Measurements from ENCODE around the gene COL5A2. TPM values are rescaled to one million over a fixed set of nuclear protein-coding genes. Genes with fewer than 3 reads are reported as not detected.

COL5A2 gene
- 12.8 and 15.2 TPM in 2 replicates for total RNA-seq (2014; rRNA removed; shearing (Covaris generic))

DNA sequence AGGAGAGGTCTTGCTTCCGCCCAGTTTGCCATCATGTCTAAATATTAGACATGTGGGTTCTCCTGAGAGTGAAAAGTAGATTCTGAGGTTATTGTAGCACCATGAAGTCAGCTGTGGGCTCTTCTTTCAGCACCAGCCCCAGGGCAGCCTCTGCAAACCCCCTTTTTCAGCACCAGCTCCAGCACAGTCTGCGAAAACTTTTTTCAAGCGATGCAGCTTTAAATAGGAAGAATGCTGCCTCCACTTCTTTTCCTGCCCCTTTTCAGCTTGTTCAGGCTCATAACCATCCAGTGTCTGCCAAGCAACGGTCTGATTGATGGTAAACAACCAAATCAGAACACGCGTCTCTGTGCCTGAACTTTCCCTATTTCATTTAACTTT lies at the start of gene COL5A2:
Gene COL5A2 (minus strand): TSS at position 192 of the 381 bp plus-strand sequence. CDS start 157 bp downstream, at position 35.
- no peak for DNase-seq (ENCODE audit: low spot score)

DNA sequence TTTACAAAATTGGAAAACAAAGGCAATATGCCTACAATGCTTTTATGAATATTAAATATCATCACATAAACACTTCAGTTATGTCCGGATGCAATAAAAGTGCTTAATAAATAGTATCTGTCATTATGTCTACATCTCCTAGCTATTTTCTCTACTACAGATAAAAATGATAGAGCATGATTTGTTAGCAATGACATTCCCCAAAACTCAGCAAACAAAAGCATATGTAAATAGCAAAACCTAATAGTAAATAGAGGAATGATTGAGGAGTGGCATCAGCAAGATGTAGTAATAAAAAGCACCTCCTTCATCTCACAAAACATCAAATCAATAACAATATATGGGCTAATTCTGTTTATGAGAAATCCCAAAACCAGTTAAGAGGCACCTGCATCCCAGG lies 46.5 kb upstream of the COL5A2 start:
- in situ Hi-C loops (cut with HindIII; ENCODE audit: low sequenced_read_pairs), result no loop called here
- DNase-seq (ENCODE audit: low spot score), result no peak

More for the DNA sequence above, at the start of gene COL5A2:
- in situ Hi-C loops (cut with HindIII; ENCODE audit: low sequenced_read_pairs), result no loop called here

DNA sequence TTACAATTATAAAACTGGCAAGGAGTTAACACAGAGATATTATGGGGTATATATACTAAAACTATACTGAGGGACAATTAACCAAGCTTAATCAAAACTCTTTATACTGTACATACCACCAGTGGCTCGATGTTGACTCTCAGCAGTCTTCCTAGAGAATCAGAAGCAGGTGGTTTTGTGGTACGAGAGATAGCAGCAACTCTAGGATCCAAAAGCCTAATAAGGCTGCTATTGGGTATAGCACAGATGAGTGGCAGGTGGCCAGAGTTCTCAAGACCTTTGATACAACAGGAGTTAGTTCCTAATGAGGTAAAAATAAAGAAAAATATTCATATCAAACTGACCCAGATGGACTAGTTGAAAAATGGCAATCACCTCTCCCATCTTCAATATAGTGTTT lies 45.5 kb upstream of the COL5A2 start:
- no peak for DNase-seq (ENCODE audit: low spot score)
- in situ Hi-C loops (cut with HindIII; ENCODE audit: low sequenced_read_pairs), result no loop called here

DNA sequence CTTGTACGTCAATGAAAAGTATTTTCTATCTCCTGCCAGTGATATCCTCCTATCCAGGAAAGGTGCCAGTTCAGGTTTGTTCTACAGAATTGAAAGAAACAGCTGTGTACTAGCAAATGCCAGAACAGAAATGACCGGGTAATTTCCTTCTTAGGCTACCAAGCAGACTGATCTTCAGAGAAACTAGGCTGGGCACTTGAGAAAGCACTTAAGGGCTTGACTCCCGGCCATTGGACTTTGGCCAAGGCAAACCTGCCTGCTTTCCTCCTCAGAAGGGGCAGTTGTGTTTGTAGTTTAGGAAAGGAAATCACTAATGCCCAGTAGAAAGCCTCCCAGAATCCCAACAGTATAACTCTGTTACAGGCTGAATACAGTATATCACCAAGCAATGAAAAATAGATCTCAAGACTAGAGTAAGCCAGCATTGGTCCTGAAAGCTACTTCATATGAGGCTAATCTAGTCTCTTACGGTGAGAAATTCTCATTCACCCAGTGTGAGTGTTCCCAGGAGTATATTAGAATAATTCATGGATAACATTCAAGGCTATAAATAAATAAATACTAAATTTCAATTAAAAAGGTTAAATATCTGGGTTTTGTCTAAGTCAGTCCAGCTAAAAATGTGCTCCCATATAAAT lies 43.0 kb upstream of the COL5A2 start:
- DNase-seq (ENCODE audit: low spot score), result no peak
- in situ Hi-C loops (cut with HindIII; ENCODE audit: low sequenced_read_pairs), result no loop called here

DNA sequence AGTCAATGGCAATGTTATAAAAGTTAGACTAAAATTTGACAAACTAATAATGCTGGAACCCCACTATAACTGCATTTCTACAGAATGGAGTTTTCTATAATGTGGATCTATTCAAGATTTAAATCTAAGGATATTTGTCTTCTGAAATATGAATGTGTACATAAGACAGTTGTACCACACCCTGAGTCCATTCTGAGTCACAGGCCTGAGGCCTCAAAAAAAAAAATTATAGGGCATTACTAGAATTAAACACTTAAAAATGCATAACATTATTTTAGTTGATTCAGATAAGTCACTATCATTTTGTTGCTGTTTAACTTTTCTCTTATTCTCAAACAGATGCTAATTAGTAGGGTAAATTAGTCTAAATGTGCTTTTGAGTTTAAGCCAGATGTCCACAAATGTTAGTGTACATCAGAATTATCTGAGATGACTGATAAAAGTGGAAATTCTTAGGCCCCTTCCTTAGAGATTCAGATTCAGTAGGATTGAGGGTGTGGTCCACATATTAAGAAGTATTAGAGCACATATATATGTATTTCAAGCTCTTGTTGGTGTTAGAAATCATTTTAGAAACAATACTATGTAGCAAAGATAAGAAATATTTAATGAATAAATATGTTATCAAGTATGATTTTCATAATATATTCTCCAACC lies 42.4 kb upstream of the COL5A2 start:
- in situ Hi-C loops (cut with HindIII; ENCODE audit: low sequenced_read_pairs), result no loop called here

DNA sequence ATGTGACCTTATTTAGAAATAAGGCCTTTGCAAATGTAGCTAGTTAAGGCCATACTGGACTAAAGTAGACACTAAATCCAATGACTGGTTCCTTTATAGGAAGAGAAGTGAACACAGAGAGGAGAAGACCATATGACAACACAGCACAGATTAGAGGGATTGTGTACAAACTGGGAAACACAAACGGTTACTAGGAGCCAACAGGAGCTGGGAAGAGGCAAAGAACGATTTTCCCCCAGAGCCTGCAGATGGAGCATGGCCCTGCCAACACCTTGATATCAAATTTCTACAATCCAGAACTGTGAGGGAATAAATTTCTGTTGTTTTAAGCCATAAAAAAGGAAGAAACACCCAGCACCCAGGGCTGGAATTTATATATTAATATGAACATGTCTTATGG lies 38.7 kb upstream of the COL5A2 start:
- in situ Hi-C loops (cut with HindIII; ENCODE audit: low sequenced_read_pairs), result no loop called here
- DNase-seq (ENCODE audit: low spot score), result no peak

More for the DNA sequence above, 42.4 kb upstream of the COL5A2 start:
- no peak for DNase-seq (ENCODE audit: low spot score)

DNA sequence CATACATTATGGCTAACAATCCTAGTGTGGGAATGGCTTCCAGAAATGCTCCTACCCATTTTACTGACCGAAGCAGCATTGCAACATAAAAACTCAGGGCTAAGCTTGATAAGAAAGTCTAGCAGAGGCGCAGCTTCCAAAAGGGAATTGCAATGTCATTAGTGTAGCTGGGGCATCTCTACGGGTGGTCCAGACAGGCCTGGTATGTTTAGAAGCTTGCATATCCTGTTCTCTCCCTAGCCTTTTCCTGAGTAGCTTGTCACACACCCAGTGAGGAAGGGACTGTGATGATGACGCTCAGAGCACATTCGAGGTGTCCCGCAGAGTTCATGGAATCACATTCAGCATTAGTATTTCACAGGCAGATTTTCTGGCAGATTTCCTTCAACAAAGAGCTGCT lies 38.0 kb upstream of the COL5A2 start:
- no peak for DNase-seq (ENCODE audit: low spot score)
- in situ Hi-C loops (cut with HindIII; ENCODE audit: low sequenced_read_pairs), result no loop called here

DNA sequence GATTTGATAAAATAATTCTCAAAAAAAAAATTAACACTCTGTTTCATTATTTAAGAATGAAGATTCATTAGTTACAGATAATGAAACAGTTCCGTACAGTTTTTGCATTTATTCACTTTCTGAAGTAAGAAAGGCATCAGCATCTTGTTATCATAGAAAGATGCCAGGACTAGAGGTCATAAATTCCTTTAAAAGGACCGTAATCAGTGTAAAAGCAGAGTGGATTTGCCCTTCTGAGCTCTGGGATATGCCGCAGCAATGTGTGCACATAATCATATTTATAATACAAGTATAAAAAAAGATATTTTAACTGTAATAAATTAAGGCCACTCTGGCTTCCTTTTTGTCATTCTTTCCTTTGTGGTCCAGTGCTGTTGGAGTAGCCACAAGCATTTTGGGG lies 37.5 kb upstream of the COL5A2 start:
- DNase-seq (ENCODE audit: low spot score), result no peak
- in situ Hi-C loops (cut with HindIII; ENCODE audit: low sequenced_read_pairs), result no loop called here

DNA sequence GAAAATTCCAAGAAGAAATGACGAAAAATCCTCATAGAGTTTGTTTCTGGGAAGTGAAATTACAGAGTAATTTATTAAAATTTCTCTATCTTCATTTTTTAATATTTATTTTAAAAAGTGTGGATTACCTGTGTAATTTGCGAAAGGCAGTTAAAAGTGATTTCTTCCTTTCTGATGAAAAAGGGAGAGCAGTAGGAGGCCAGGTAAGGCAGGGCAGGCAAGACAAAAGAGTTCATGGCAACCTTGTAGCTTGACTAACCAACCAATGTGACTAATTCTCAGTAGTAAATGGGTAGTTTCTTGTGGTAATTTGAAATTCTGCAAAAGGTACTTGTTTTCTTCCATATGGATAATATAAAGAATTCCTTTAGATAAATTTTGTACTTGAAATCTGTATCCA lies 34.9 kb upstream of the COL5A2 start:
- in situ Hi-C loops (cut with HindIII; ENCODE audit: low sequenced_read_pairs), result no loop called here
- no peak for DNase-seq (ENCODE audit: low spot score)

DNA sequence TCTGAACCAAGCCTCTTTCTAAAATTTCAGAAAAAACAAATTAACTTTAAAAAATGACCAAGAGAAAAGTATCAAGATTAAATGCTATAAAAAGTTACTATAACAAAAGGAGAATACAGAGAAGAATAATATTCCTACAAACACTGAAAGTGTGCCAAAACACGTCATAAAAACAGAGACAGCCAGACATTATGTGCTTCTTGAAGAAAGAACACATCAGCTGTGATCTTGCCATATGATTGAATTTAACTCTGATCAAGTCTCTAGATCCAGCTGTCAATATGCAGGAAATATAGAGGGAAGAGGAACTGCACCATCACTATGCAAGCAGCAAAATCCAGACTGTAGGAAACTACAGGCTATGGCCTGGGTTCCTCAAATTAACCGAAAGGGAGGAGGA lies 33.7 kb upstream of the COL5A2 start:
- DNase-seq (ENCODE audit: low spot score), result no peak
- in situ Hi-C loops (cut with HindIII; ENCODE audit: low sequenced_read_pairs), result no loop called here

DNA sequence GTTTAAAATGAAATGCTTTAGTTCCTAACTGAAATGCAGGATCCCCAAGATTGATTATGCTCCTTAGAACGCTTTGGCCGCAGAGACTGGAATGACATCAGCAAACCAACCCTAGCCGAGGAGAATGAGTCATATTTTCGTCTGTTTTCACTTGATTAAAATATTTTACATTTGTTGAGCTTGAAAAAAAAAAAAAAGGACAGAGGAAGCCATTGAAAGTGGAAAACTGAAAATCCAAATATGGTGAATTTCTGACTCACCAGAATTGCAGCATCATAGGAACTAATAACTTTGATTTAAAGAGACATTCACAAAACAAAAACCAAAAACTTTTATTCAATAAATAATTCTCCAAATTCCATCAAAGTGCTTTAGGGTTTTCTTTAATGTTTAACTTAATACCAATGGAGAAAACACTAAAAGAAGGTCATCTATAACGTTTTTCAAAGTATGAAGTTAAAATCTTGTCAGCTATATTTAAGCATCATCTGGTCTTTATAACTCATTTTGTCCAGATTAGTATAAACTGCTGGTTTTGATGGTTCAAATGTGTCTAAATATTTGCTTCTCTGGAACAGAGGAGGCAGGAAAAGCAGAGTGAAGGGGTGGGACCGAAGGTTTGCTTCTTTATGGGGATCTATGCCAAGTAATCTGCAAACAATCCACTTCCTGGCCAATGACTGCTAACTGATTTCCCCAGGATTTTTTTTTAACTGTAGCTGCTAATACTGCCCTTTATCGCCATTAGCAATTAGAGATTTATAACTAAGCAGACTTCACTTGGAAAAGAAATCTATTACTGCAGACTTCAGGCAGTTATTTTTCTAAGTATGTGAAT lies 30.9 kb upstream of the COL5A2 start:
- no peak for DNase-seq (ENCODE audit: low spot score)
- in situ Hi-C loops (cut with HindIII; ENCODE audit: low sequenced_read_pairs), result no loop called here

DNA sequence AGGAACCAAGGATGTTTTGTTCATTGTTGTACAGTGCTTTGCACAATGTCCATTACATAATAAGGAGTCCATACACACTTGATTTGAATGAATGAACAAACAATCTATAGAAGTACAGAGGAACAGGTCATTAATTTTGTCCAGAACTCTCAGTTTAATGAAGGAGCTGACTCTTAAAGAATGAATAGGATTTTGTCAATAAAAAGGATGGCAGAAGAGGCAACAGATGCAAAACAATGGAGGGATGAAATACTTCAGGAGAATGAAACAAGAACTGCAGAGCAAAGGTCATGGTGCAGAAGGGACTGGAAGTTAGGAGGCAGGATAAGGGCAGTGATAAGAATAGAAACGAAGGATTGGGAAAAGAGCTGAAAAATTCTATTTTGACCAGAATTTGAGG lies 28.7 kb upstream of the COL5A2 start:
- DNase-seq (ENCODE audit: low spot score), result no peak
- in situ Hi-C loops (cut with HindIII; ENCODE audit: low sequenced_read_pairs), result loop anchor here (5.0 kb wide), 1 partner anchor 69 kb away; no protein-coding TSS in a partner anchor

DNA sequence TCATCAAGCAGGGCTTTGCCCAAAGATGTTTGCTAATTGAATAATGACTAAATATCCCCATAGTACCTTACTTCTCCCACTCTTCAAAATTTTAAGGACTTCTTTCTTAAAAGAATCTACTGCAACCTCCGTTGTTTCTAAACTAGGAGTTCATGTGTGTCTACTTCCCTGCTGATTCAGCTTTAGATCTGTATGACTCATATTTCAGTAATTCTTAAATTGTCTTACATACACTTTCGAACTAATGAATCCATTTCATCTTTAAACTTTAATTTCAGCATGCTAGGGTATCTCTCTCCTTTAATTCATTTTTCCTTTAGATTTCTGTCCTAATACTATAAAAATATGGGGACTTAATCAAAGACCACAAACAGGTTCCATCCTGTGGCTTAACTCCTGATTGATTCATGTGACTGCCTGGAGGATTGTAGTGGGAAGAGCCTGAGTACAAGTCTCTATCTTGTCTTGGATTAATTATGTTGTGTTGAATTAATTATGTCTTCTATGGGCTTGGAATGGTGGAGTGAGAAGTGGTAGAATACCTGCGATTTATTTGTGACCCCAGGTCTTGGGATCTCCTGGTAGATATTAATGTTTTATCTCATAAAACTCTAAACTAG lies 24.9 kb upstream of the COL5A2 start:
- no peak for DNase-seq (ENCODE audit: low spot score)
- in situ Hi-C loops (cut with HindIII; ENCODE audit: low sequenced_read_pairs), result no loop called here

DNA sequence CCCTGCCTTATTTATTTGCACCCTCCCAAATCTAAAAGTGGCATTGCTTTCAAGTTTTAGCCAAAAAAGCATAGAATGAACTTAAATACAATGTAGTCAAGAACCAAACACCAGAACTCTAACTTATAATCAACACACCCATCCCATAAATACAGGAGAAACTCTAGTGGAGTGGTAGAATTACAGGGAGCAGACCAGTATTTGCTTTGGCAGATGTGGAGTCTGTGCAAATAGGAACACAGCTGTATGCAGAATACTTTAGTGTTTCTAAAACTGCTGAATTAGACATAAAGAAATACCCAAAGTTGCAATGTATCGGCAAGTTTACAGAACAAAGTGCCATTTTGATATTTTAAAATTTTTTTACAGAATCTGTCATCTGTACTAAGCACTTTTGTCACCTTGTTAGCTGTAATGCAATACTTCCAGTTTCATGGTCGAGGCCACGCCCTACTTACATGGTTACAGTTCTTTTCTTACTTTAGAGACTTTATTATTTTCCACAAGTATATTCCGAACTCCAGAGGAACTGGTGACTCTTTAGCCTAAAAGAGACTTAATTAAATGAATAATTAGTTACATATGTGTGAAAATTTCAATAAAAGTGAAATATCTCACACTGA lies 23.7 kb upstream of the COL5A2 start:
- in situ Hi-C loops (cut with HindIII; ENCODE audit: low sequenced_read_pairs), result no loop called here

DNA sequence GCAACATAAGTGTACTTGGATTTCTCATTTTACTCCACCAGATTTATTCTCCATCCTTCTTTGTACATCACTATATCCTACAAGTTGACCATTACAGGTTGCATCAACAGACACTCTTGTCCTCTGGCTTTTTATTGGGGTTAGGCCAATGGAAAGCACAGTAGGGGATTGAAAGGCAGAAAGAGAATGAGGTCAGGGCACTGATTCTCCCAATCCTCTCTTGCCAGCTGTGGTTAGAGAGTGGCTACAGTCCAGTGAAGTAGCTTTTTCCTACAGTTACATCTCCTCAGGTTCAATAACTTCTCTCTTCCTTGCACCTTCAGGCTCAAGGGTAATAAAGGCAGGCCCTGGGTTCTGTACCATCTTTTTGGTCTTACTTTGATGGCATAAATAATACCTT lies 20.2 kb upstream of the COL5A2 start:
- no peak for DNase-seq (ENCODE audit: low spot score)
- in situ Hi-C loops (cut with HindIII; ENCODE audit: low sequenced_read_pairs), result no loop called here

More for the DNA sequence above, 23.7 kb upstream of the COL5A2 start:
- no peak for DNase-seq (ENCODE audit: low spot score)

DNA sequence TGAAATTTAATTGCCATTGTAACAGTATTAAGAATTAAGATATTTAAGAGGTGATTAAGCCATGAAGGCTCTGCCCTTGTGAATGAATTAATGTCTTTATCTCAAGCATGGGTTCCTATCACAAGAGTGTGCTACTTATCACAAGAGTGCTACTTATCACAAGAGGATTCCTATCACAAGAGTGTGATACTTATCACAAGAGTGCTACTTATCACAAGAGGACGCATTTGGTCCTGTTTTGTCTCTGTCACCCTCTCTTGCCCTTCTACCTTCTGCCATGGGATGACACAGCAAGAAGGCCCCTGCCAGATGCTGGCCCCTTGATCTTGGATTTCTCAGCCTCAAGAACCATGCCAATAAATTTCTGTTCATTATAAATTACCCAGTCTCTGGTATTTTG lies 13.2 kb upstream of the COL5A2 start:
- DNase-seq (ENCODE audit: low spot score), result no peak
- in situ Hi-C loops (cut with HindIII; ENCODE audit: low sequenced_read_pairs), result no loop called here

DNA sequence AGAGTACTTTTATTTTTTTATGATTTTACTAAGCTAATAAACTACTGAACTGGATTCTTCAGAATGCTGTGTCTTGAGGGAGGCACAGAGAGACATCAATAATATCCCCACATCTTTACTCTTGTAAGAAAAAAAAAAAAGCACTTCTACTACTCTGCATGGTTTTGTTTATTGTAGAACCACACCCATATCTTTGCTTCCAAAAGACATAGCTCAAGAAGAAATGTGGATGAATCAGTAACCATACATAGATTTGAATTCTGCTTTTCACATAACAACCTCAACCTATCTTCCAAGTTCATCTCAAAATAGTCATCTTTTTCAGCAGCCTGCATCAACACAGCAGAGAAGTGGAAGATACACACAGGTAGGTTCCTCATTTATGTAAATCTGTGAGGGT lies 12.2 kb upstream of the COL5A2 start:
- no peak for DNase-seq (ENCODE audit: low spot score)
- in situ Hi-C loops (cut with HindIII; ENCODE audit: low sequenced_read_pairs), result no loop called here

DNA sequence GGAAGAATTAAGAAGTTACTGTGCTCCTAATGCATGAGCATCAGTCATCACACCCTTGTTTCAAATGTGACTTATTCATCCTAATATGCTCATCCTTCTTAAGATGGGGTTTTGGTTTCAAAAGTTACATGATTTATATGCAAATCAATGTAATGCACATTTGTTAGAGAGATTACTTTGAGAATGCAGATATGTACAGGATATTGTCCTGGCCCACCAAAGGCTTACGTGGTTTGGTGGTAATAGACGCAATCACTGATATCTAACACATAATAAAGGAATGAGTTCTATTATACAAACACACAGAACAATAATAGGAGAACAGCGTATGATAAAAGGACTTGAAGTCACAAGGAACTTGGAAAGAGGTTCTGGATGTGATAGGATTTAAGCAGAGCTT lies 11.1 kb upstream of the COL5A2 start:
- DNase-seq (ENCODE audit: low spot score), result no peak
- in situ Hi-C loops (cut with HindIII; ENCODE audit: low sequenced_read_pairs), result no loop called here

DNA sequence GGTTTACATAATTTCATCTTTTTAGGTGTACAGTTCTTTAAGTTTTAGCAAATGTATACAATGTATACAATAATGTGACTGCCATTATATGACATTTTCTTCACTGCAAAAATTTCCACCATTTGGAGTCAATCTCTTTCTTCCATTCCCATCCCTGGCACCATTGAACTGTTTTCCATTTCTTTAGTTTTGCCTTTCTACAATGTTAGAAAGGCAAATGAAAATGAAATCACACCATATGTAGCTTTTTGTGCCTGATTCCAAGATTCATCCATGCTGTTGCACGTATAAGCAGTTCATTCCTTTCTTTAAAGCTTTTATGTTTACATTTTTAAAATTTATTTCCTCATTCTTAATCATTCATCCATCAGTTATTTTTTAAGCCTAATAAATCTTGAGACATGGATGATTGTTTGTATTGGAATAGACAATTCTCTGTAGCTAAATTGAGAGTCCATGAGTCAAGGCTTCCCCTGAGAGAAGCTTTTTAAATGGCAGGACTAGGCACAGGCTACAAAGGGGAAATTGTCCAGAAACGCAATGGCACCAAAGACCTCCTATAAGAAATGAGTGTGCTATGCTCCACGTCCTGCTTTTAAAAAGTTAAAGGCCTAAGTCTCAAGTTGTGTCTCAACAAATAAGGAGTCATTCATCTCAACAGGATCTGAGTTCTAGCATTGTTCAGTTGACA lies 8.7 kb upstream of the COL5A2 start:
- in situ Hi-C loops (cut with HindIII; ENCODE audit: low sequenced_read_pairs), result no loop called here
- no peak for DNase-seq (ENCODE audit: low spot score)
